HG02970 (cell line): ENCODE results near the gene SLC6A8.
"Not testable (repeated sequence)": the region's sequence is repeated elsewhere in the genome, so short reads cannot be mapped to it uniquely, and the experiment has no call there.

Source experiments
- ATAC-seq: cut with Tn5 transposase; IDR thresholded peaks from one replicate; pipeline ENCODE4 v1.9.1; 2021; ENCODE audit warnings: mild to moderate bottlenecking, moderate library complexity, moderate number of reproducible peaks; ENCODE audit not compliant: unreplicated experiment, low FRiP score

SLC6A8 gene

GRCh38 chrX:153704021-153704526, 16.3 kb downstream of the SLC6A8 start:
- ATAC-seq: no peak

- ATAC-seq: not testable (repeated sequence)
Observed at GRCh38 chrX:153704631-153705402, 17.1 kb downstream of the SLC6A8 start.

DNA sequence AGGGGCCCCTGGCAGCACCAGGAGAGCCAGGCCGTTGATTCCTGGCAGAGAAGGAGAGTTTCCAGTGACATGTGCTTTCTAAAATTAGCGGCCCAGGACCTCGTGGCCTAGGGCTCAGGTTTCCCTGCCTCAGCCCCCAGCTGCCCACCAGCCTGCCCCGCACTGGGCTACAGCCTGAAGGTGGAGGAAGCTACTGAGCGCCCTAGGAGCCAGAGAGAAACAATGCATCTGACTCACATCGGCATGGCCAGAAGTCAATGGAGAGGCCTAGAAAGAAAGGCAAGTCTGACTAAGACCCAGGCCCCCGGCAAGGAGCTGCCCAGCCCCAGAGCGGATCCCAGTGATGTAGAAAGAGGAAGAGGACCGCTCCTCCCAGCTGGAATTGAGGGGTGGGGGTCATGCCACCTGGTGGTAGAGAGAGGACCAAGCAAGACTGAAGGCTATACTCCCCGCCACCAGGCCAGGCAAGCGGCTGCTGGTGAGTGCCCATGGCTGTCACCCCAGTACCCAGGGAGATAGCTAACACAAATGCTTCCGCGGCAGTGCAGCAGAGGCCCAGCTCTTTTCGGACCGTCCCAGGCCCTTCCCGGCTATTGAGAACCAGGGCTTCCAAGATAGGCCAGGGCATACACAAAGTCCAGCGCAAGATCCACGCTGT, 17.8 kb downstream of the SLC6A8 start:
- not testable (repeated sequence) for ATAC-seq

GRCh38 chrX:153706799-153707198, 19.1 kb downstream of the SLC6A8 start:
- ATAC-seq: no peak

- no peak for ATAC-seq
Observed at GRCh38 chrX:153707406-153707805, 19.7 kb downstream of the SLC6A8 start.

DNA sequence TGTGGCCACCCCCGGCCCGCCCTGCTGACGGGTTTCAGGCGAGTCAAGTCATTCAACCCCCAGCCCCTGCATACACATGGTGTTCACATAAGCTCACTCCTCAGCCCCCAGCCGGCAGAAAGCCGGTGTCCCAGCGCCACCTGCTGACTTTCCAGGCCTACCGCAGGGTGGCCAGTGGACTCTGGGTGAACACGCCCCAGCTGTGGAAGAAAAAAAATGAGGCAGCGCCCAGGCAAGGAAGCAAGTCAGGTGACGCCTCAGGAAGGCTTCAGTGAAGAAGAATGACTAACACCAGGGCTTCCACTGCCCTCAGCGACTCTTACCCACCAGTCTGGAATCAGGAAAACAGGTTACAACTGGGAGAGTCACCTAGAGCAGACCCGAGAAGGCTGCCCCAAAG, 20.7 kb downstream of the SLC6A8 start:
- ATAC-seq: no peak

GRCh38 chrX:153709726-153710674, 22.3 kb downstream of the SLC6A8 start:
- ATAC-seq: no peak

- no peak for ATAC-seq
Observed at GRCh38 chrX:153714256-153714655, 26.5 kb downstream of the SLC6A8 start.

DNA sequence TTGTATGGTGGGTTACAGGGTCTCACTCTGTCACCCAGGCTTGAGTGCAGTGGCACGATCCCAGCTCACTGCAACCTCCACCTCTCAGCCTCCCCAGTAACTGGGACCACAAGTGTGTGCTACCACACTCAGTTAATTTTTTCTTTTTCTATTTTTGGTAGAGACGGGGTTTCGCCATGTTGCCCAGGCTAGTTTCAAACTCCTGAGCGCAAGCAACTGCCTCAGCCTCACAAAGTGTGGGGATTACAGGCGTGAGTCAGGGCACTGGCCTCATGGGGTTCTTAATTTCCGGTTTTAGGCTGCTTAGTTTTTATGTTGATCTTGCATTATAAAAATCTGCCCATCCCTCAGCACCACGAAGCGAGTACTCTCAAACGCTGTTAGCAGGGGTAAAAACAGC, 29.7 kb downstream of the SLC6A8 start:
- ATAC-seq: no peak

DNA sequence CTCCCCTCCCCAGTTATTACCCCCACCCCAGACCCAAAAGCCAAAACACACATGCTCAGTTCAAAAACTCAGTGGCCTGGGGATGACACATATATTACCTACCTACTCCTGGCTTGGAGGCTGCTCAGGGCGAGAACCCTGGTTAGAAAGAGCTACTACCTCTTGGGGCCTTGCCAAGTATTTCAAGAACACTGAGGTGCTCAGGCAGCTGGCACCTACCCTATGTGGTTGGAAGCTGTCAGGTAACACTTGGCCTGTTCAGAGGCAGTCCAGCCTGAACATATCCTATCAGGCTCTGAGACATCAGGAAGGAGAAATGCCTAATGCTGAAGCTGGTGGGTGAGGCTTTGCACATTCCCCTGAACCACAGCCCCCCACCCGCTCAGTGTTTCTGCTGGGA, 31.5 kb downstream of the SLC6A8 start:
- no peak for ATAC-seq

GRCh38 chrX:153719701-153720100, 32.0 kb downstream of the SLC6A8 start:
- ATAC-seq: no peak

GRCh38 chrX:153722704-153723350, 35.1 kb downstream of the SLC6A8 start:
- ATAC-seq: no peak

DNA sequence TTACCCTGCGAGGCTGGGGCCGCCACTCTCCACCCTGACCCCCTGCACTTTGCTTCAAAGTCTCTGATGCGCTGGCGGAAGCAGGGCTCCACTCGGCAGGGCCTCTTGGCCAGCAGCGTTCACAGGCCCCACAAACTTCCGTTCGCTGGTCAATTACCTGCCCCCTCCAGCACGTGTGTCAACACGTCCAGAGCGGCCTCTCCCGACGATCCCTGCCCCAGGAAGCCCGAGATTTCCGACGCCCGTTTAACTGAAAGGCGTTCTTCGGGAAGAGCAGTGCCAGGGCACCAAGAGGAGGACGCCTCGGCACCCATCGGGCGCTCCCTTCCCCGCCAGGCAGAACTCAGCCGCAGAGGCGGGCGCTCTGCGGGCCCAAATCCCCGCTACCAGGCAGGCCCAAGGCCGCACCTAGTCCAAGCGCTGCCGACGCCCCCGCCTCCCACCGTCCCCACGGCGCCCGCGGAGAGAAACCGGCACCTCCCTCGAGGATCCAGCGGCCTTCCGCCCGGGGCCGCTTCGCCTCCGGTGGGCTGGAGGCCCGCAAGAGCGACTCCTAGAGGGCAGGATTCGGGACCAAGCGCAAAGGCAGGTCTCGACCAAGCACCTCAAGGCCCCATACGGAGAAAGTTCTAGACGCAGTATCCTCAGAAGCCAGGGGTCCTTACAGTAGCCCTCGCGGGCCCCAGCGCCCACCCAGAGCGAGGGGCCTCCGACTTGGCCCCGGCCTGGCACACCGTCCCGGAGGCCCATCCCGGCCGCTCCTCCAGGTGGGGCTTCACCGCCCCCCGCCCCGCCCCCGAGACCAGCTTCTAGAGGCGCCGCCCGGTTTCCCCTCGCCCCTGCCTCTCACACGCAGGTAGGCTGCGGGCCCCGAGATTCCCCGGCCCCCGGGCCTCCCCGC, 35.9 kb downstream of the SLC6A8 start:
- peak; percentile 26 for ATAC-seq

GRCh38 chrX:153724252-153725038, 36.7 kb downstream of the SLC6A8 start, which contains the start of the genes ABCD1 and BCAP31:
Gene ABCD1, plus strand, starts transcription at chrX:153724856. Its CDS starts 411 bp downstream, at chrX:153725267.
Gene BCAP31, minus strand, starts transcription at chrX:153724387. Its CDS starts 1,143 bp downstream, at chrX:153723244.
- ATAC-seq: peak; percentile 54

DNA sequence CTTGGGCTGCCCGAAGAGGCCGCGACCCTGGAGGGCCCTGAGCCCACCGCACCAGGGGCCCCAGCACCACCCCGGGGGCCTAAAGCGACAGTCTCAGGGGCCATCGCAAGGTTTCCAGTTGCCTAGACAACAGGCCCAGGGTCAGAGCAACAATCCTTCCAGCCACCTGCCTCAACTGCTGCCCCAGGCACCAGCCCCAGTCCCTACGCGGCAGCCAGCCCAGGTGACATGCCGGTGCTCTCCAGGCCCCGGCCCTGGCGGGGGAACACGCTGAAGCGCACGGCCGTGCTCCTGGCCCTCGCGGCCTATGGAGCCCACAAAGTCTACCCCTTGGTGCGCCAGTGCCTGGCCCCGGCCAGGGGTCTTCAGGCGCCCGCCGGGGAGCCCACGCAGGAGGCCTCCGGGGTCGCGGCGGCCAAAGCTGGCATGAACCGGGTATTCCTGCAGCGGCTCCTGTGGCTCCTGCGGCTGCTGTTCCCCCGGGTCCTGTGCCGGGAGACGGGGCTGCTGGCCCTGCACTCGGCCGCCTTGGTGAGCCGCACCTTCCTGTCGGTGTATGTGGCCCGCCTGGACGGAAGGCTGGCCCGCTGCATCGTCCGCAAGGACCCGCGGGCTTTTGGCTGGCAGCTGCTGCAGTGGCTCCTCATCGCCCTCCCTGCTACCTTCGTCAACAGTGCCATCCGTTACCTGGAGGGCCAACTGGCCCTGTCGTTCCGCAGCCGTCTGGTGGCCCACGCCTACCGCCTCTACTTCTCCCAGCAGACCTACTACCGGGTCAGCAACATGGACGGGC, 37.5 kb downstream of the SLC6A8 start:
- peak; percentile 1 for ATAC-seq

GRCh38 chrX:153725832-153726285, 38.1 kb downstream of the SLC6A8 start:
- no peak for ATAC-seq
